Airway epithelial cell (primary cell): ENCODE results near the gene KRTAP13-4. TPM values are rescaled to one million over a fixed set of nuclear protein-coding genes. Genes with fewer than 3 reads are reported as not detected.

Experiments used
- total RNA-seq: library from RNA; depleted of rRNA; stranded (reverse); fragments of >200 nt; gene quantifications from 2 replicates; pipeline ENCODE4 v1.2.3, GENCODE V29; 2015

The KRTAP13-4 gene, protein sequence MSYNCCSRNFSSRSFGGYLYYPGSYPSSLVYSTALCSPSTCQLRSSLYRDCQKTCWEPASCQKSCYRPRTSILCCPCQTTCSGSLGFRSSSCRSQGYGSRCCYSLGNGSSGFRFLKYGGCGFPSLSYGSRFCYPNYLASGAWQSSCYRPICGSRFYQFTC
- not detected in 2 replicates for total RNA-seq

DNA sequence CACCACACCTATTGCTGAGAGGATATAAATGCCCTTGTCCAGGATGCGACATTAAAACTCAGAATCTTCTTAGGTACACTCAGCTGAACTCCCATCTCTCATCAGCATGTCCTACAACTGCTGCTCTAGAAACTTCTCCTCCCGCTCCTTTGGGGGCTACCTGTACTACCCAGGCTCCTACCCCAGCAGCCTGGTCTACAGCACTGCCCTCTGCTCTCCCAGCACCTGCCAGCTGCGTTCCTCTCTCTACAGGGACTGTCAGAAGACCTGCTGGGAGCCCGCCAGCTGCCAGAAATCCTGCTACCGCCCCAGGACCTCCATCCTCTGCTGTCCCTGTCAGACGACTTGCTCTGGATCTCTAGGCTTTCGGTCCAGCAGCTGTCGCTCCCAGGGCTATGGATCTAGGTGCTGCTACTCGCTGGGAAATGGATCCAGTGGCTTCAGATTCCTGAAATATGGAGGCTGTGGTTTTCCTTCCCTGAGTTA lies at the start of gene KRTAP13-4:
TSS of gene KRTAP13-4 (plus strand) at position 51 of the 486 bp plus-strand sequence. CDS start at position 107, 56 bp downstream.

DNA sequence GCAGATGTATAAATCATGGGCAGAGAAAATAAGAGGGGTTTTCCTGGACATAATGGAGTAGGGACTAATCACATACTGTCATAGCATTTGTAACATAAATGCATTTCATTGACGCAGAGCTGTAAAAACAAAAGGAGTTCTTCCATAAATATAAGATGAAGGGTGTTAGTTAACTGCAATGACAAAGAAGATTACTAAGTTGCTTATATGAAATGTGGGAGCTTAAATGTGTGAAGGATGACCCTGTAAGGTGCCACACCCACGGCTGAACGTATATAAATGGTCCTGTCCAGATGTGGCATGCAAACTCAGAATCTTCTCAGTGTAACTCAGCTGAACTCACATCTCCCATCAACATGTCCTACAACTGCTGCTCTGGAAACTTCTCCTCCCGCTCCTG lies 34.3 kb upstream of the KRTAP13-4 start, which contains the start of gene KRTAP13-1:
TSS of gene KRTAP13-1 (plus strand) at position 301 of the 400 bp plus-strand sequence. CDS start at position 357, 56 bp downstream.

DNA sequence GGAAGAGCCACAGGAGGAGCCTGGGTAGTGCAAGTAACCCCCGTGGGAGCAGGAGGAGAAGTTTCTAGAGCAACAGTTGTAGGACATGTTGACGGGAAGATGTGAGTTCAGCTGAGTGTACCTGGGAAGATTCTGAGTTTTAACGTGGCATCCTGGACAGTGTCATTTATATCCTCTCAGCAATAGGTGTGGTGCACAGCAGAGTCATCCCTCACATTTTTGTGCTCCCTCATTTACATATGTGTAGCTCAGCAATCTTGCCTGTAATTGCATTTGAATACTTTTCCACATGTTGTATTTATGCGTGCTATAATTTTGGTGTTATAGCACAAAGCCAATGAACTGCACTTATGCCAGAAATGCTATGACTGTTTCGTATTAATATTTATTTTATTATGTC lies 4.2 kb upstream of the KRTAP13-4 start, which contains the start of gene KRTAP13-3:
TSS of gene KRTAP13-3 (minus strand) at position 101 of the 400 bp plus-strand sequence. CDS start at position 87, 14 bp downstream.

DNA sequence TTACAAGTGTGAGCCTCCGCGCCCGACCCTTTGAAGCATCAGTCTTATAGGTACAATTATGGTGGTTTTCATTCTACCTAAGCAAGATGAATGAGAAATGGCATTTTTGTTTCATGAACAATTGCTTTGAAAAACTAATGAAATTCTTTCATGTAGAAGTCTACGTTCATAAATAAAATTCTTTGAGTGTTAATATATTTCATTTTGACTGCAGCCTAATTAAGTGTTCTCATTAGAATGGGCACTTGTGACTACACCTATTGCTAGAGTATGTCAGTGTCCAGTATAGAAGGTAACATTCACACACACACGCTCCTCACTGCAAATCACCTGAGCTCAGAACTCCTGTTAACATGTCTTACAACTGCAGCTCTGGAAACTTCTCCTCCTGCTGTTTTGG lies 10.0 kb downstream of the KRTAP13-4 start, which contains the start of gene KRTAP15-1:
TSS of gene KRTAP15-1 (plus strand) at position 301 of the 400 bp plus-strand sequence. CDS start at position 354, 53 bp downstream.

DNA sequence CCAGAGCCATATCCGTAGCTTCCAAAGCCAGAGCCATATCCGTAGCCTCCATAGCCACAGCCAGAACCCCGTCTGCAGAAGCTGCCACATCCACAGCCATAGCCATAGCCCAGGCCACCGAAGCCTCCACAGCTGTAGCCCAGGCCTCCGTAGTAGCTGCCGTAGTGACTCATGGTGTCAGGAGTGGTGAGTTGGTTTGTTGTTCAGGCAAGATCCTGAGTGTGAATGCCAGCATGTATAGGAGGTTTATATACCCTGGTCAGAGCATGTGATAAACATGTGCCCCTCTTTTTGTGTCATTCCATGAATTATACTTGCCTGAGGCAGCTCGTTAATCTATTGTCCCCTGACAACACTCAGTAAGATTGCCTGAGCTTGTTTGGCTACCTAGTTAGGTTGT lies 50.1 kb downstream of the KRTAP13-4 start, which contains the start of gene KRTAP19-1:
TSS of gene KRTAP19-1 (minus strand) at position 223 of the 400 bp plus-strand sequence. CDS start at position 173, 50 bp downstream.

Other genes starting within 250 kb of the KRTAP13-4 start
- 0.88 and 1.1 TPM in 2 replicates for gene CLDN8, start 214.1 kb upstream of the KRTAP13-4 start, total RNA-seq
- not detected in 2 replicates for gene KRTAP24-1, start 147.3 kb upstream of the KRTAP13-4 start, total RNA-seq
- not detected in 2 replicates for gene KRTAP25-1, start 140.7 kb upstream of the KRTAP13-4 start, total RNA-seq
- gene KRTAP26-1, start 109.9 kb upstream of the KRTAP13-4 start, total RNA-seq = not detected in 2 replicates
- gene KRTAP27-1, start 92.5 kb upstream of the KRTAP13-4 start, total RNA-seq = not detected in 2 replicates
- gene KRTAP23-1, start 81.6 kb upstream of the KRTAP13-4 start, total RNA-seq = not detected in 2 replicates
- gene KRTAP13-2, start 57.9 kb upstream of the KRTAP13-4 start, total RNA-seq = not detected in 2 replicates
- not detected in 2 replicates for gene KRTAP13-1, start 34.2 kb upstream of the KRTAP13-4 start, total RNA-seq
- not detected in 2 replicates for gene KRTAP13-3, start 4.3 kb upstream of the KRTAP13-4 start, total RNA-seq
- not detected in 2 replicates for gene KRTAP15-1, start 10.1 kb downstream of the KRTAP13-4 start, total RNA-seq
- gene KRTAP19-1, start 50.1 kb downstream of the KRTAP13-4 start, total RNA-seq = not detected in 2 replicates
- not detected in 2 replicates for gene KRTAP19-2, start 57.2 kb downstream of the KRTAP13-4 start, total RNA-seq
- gene KRTAP19-3, start 61.8 kb downstream of the KRTAP13-4 start, total RNA-seq = not detected in 2 replicates
- not detected in 2 replicates for gene KRTAP19-4, start 66.9 kb downstream of the KRTAP13-4 start, total RNA-seq
- not detected in 2 replicates for gene KRTAP19-5, start 71.9 kb downstream of the KRTAP13-4 start, total RNA-seq
- gene KRTAP19-6, start 111.6 kb downstream of the KRTAP13-4 start, total RNA-seq = not detected in 2 replicates
- not detected in 2 replicates for gene KRTAP19-7, start 131.1 kb downstream of the KRTAP13-4 start, total RNA-seq
- gene KRTAP22-2, start 160.2 kb downstream of the KRTAP13-4 start, total RNA-seq = not detected in 2 replicates
- gene KRTAP6-3, start 162.2 kb downstream of the KRTAP13-4 start, total RNA-seq = not detected in 2 replicates
- gene KRTAP6-2, start 168.7 kb downstream of the KRTAP13-4 start, total RNA-seq = not detected in 2 replicates
- not detected in 2 replicates for gene KRTAP22-1, start 170.9 kb downstream of the KRTAP13-4 start, total RNA-seq
- not detected in 2 replicates for gene KRTAP6-1, start 183.7 kb downstream of the KRTAP13-4 start, total RNA-seq
- gene KRTAP20-1, start 186.2 kb downstream of the KRTAP13-4 start, total RNA-seq = not detected in 2 replicates
- gene KRTAP20-4, start 190.4 kb downstream of the KRTAP13-4 start, total RNA-seq = not detected in 2 replicates
- not detected in 2 replicates for gene KRTAP20-2, start 205.0 kb downstream of the KRTAP13-4 start, total RNA-seq
- not detected in 2 replicates for gene KRTAP20-3, start 212.6 kb downstream of the KRTAP13-4 start, total RNA-seq